Dermis microvascular lymphatic vessel endothelial cell (primary cell): Measurements from ENCODE around the gene TTN. TPM values are rescaled to one million over a fixed set of nuclear protein-coding genes. Genes with fewer than 3 reads are reported as not detected.
A peak's percentile ranks its signal among the peaks of the same experiment; 100 is the strongest.

ENCODE experiments used
- DNase-seq, 2 donors: peaks; one replicate each; pipeline versions ENCODE4 v3.0.0 to v3.0.0-alpha.2; 2010; ENCODE audit warnings: low read depth in 2 of 2
- total RNA-seq: library from RNA; depleted of rRNA; stranded (reverse); fragments of >200 nt; gene quantifications from 2 replicates; pipeline ENCODE4 v1.2.1, GENCODE V29; 2014

TTN gene
- total RNA-seq, 1 donor from 2014 or later: 1.7 TPM

DNA sequence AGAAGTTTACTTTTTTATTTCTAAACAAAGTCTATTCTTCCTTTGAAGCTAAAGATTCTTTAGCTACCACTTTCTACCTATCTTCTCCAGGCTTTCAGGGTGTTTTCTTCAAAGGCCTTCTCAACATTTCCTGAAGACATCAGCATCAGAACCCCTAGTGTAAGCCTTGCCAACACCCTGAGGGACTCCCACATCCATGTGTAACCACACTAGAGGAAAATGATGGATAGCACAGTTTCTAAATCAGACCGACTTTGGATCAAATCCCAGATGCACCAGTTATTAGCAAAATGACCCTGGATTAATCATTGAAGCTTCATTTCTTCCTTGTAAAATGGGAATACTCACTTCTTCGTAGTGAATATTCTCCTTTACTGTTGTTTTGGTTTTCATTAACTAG lies 4.7 kb upstream of the TTN start:
- DNase-seq: no peak

DNA sequence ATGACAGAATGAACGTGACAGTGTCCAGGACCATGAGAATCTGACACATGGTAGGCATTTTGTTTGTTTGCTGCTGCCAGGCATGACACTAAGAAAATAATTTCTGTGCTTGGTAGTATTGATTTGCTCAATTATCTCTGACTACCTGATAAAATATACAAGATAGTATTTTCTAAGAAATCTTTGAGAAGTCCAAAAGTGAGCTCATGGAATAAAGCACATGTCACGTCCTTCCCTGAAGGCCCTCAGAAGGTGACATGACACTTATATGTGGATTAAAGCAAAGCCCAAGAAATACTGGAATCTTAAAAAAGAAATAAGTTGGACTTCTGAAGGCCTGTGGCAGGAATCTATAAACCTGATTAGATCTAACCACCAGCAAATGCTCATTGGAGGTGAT lies 3.8 kb upstream of the TTN start:
- DNase-seq: no peak

DNA sequence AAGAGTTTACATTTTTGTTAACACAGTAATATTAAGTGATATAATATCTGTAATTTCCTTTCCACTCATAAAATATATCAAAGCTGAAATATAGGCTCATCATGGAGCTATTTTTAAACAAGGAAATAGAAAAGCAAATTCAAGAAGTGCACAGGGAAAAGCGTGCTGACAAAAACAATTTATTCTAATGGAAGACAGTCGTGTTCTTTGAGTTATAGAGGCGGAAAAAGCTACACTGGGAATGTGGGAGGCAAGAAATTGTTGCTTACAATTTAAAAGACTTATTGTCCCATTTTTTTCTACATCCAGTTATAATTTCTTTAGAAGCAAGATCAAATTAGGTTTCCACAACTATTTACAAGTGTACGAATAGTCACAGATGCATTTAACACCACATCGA lies 3.2 kb upstream of the TTN start:
- DNase-seq: no peak

- DNase-seq: no peak
Observed at GRCh38 chr2:178806543-178806942, 680 bp downstream of the TTN start.

- DNase-seq: no peak
Observed at GRCh38 chr2:178805457-178805856, 1.8 kb downstream of the TTN start.

DNA sequence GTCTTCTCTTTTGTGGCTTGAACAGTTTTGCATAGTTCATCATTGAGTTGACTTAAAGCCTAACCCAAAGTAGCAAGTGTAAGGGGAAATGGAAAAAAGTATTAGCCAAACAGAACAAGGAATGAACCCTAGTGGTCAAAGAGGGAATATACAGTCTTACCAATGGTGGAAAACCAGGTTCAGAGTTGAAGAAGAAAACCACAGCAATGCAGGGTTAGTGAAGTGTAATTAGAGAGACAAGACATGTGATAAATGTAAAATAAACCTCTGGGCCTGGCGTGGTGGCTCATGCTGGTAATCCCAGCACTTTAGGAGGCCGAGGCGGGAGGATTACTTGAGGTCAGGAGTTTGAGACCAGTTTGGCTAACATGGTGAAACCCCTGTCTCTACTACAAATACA lies 2.4 kb downstream of the TTN start:
- peak in 1 of 2 donors; percentile 8 for DNase-seq

GRCh38 chr2:178800510-178800909 lies 6.7 kb downstream of the TTN start:
- no peak for DNase-seq

GRCh38 chr2:178799305-178799704 lies 7.9 kb downstream of the TTN start:
- no peak for DNase-seq

DNA sequence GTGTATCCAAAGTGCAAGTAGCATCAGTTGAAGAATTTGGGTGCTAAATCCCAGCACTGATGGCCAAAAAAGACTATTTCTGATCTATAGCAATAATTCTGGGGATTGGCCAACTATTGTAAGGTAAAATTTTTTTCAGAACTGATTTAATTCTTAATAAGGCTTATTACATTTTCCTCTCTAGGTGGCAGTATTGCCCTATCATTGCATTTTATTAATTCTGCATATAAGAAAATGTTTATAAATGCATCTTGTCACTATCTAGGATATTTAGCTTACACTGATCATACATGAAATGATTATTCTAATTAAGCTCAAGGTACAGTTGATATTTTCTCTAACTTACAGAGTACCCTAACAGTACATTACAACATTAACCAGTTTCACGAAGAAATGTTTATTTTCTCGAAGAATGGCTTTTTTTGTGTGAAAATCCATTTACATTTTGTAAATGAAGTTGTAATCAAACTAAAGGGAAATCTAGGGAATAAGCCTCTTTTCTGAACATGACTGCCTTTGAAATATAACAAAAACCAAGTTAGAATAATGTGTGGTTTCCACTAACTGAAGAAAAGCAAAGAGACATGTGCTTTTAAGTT lies 11.0 kb downstream of the TTN start:
- DNase-seq: peak; percentile 70 to 71

- DNase-seq: no peak
Observed at GRCh38 chr2:178787934-178788333, 19.3 kb downstream of the TTN start.

GRCh38 chr2:178787155-178787554 lies 20.1 kb downstream of the TTN start:
- no peak for DNase-seq

- no peak for DNase-seq
Observed at GRCh38 chr2:178783889-178784288, 23.3 kb downstream of the TTN start.

DNA sequence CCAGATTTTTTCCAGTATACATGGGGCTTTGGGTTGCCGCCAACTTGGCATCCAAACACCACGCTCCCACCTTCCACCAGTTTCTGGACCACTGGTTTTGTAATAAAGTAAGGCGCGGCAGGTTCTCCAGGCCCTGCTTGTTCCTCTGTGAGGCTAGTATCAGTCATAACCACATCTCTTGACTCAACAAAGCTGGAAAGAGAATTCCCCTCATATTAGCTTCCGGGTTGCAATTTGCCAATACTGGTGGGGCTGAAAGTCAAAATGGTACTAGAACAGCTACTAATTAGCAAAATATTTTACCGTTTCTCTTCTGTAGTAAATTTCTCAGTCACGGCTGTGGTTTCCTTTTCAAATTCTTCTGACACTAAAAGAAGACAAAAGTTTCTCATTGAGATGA lies 25.0 kb downstream of the TTN start:
- DNase-seq: no peak

- DNase-seq: no peak
Observed at GRCh38 chr2:178777577-178777976, 29.6 kb downstream of the TTN start.

DNA sequence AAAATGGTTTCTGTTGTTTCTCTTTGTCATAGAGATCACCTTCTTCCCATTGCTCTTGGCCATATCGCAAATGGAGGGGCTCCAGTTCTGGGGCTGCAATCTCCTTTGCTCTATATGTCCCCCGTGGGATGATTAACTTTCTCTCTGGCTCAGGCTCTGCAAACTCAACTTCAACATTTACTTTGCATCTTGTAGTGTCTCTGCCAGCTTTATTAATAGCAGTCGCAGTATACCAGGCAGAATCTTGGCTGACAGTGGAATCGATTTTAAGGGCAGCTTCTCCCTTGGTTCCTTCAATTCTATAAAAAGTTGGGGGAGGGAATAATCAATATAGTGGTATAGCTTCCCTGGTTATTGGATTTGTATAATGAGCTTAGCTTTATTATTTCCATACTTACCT lies 30.5 kb downstream of the TTN start:
- no peak for DNase-seq

- DNase-seq: no peak
Observed at GRCh38 chr2:178775975-178776374, 31.2 kb downstream of the TTN start.

- DNase-seq: no peak
Observed at GRCh38 chr2:178770518-178770917, 36.7 kb downstream of the TTN start.

- no peak for DNase-seq
Observed at GRCh38 chr2:178767094-178768060, 39.8 kb downstream of the TTN start.

DNA sequence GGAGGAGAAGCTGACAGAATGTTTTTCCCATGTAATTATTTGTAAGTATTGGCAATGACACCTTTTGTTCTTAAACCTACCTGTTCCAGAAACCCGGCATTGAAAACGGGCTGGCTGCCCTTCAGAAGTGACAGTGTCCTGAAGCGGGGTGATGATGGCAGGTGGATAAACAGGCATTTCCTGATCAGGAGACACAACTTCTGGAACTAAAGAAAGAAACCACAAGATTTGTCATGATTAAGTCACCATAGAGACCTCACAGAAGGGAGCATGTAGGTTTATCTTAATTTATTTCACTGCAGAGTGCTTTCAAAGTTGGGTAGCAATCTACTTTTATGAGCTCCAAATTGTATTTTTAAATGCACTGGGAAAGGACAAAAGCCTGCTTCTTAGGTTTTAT lies 43.1 kb downstream of the TTN start:
- DNase-seq: no peak

DNA sequence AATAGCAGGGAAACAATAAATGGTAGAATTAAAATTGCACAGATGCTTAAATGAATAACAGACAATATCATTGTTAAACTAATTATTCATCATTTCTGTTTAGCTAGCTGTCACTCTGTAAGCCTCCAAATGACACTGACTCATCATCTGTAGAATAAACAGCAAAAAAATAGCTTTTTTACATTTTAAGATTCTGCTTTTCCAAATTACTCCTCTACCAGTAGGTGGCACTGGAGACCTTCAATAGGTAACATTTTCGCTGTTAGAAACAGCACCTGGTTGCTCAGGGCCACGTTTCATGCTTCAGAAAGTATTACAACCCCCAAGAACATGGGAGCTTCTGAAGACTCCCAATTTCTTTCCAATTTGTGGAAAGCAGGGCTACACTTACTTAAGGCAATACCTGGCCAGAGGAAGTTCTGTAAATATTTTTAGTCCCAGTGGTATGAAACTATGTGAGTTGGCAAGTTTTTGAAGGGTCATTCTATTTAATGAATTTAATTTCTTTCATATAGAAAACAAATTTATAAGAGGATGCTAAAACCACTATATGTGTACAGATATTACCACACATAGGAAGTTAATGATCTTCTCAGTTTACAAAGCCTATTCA lies 45.4 kb downstream of the TTN start:
- peak; percentile 41 to 69 for DNase-seq

- DNase-seq: no peak
Observed at GRCh38 chr2:178756843-178757242, 50.4 kb downstream of the TTN start.

DNA sequence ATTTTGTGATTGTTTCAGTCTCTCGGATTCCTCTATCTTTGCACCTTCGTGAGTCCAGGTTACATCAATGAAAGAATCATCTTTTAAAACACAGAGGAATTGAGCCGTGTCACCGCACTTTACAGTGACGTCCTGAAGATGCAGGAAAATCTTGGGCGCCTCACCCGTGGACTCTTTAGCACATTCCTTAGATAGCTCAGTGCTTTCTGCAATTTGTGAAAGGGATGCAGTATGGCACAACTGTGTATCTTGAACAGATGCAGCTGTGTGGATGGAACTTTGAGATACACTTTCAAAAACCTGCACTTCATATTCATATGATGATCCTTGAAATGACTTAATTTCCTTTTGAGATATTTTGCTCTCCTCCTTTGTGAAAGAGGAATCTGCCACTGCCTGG lies 50.9 kb downstream of the TTN start:
- no peak for DNase-seq

- DNase-seq: peak in 1 of 2 donors; percentile 49
Observed at GRCh38 chr2:178747767-178748166, 59.5 kb downstream of the TTN start.
